Measurements from ENCODE around the gene RAI1.

Gene RAI1

GRCh38 chr17:17719199-17719940 lies 38.1 kb downstream of the RAI1 start:
- no peaks in the 10 kb centered on the region for H3K9me3 Mint-ChIP-seq
- H3K36me3 Mint-ChIP-seq (ENCODE audit: low read depth) = no peaks in the 10 kb centered on the region
- H3K27ac Mint-ChIP-seq = no peak overlapping the region
- TF ChIP-seq CTCF (IDR thresholded peaks at IDR 0.05; ENCODE audit: unreplicated experiment in 3 of 3) = no peak
- H3K4me3 Mint-ChIP-seq = no peak overlapping the region
- peaks cover 50% of the 10 kb centered on the region for H3K4me1 Mint-ChIP-seq
- H3K27me3 Mint-ChIP-seq (ENCODE audit: low read depth) = peaks cover 4% of the 10 kb centered on the region

- H3K27me3 Mint-ChIP-seq (ENCODE audit: low read depth) = peaks cover 4% of the 10 kb centered on the region
- TF ChIP-seq CTCF (IDR thresholded peaks at IDR 0.05; ENCODE audit: unreplicated experiment in 3 of 3) = no peak
- no peak overlapping the region for H3K27ac Mint-ChIP-seq
- no peak overlapping the region for H3K4me3 Mint-ChIP-seq
- no peaks in the 10 kb centered on the region for H3K9me3 Mint-ChIP-seq
- peaks cover 50% of the 10 kb centered on the region for H3K4me1 Mint-ChIP-seq
- no peaks in the 10 kb centered on the region for H3K36me3 Mint-ChIP-seq (ENCODE audit: low read depth)
These were observed 38.8 kb downstream of the RAI1 start for GRCh38 chr17:17719966-17720543.

- peaks cover 48% of the 10 kb centered on the region for H3K4me1 Mint-ChIP-seq
- no peaks in the 10 kb centered on the region for H3K9me3 Mint-ChIP-seq
- peaks cover 4% of the 10 kb centered on the region for H3K27me3 Mint-ChIP-seq (ENCODE audit: low read depth)
- H3K4me3 Mint-ChIP-seq = peak overlapping the region; percentile 76 to 86 (median 86)
- no peak overlapping the region for H3K27ac Mint-ChIP-seq
- TF ChIP-seq CTCF (IDR thresholded peaks at IDR 0.05; ENCODE audit: unreplicated experiment in 3 of 3) = no peak
- no peaks in the 10 kb centered on the region for H3K36me3 Mint-ChIP-seq (ENCODE audit: low read depth)
These were observed 39.9 kb downstream of the RAI1 start for GRCh38 chr17:17721140-17721668.

- peak in 1 of 3 experiments; percentile 5 for TF ChIP-seq CTCF (IDR thresholded peaks at IDR 0.05; ENCODE audit: unreplicated experiment in 3 of 3)
- H3K27me3 Mint-ChIP-seq (ENCODE audit: low read depth) = peaks cover 4% of the 10 kb centered on the region
- peak overlapping the region; percentile 86 to 88 (median 87) for H3K4me3 Mint-ChIP-seq
- H3K4me1 Mint-ChIP-seq = peaks cover 50% of the 10 kb centered on the region
- no peaks in the 10 kb centered on the region for H3K36me3 Mint-ChIP-seq (ENCODE audit: low read depth)
- H3K27ac Mint-ChIP-seq = peak overlapping the region; percentile 68 to 80 (median 69)
- H3K9me3 Mint-ChIP-seq = no peaks in the 10 kb centered on the region
These were observed 41.0 kb downstream of the RAI1 start for GRCh38 chr17:17722081-17722905.

- peak overlapping the region; percentile 68 to 80 (median 69) for H3K27ac Mint-ChIP-seq
- H3K27me3 Mint-ChIP-seq (ENCODE audit: low read depth) = peaks cover 4% of the 10 kb centered on the region
- H3K36me3 Mint-ChIP-seq (ENCODE audit: low read depth) = no peaks in the 10 kb centered on the region
- peak overlapping the region; percentile 86 to 88 (median 87) for H3K4me3 Mint-ChIP-seq
- H3K4me1 Mint-ChIP-seq = peaks cover 46% of the 10 kb centered on the region
- TF ChIP-seq CTCF (IDR thresholded peaks at IDR 0.05; ENCODE audit: unreplicated experiment in 3 of 3) = no peak
- no peaks in the 10 kb centered on the region for H3K9me3 Mint-ChIP-seq
These were observed 41.7 kb downstream of the RAI1 start for GRCh38 chr17:17722906-17723353.

Measured in nephron (organoid).